HepG2 (cell line): ENCODE results near the gene TBC1D19. TPM values are rescaled to one million over a fixed set of nuclear protein-coding genes. Genes with fewer than 3 reads are reported as not detected.

Experiments
- ATAD3A ChIP-seq: sonication (generic); formaldehyde crosslinking; IDR thresholded peaks from 2 replicates; pipeline ENCODE4 v1.4.0; 2020; ENCODE audit warnings: missing genetic modification reagents
- E2F1 ChIP-seq: sonication (generic); formaldehyde crosslinking; IDR thresholded peaks from 2 replicates; pipeline ENCODE4 v1.5.0; 2020; ENCODE audit warnings: missing genetic modification reagents
- FOXK2 ChIP-seq: fragments of 450-650 bp; IDR thresholded peaks from 2 replicates; pipeline ENCODE4 v1.6.1; 2016
- JUN ChIP-seq: sonication (generic); formaldehyde crosslinking; IDR thresholded peaks from 2 replicates; pipeline ENCODE4 v1.4.0; 2020; ENCODE audit warnings: mild to moderate bottlenecking, missing genetic modification reagents
- KDM1A ChIP-seq: IDR thresholded peaks from 2 replicates; pipeline ENCODE4 v1.6.1; 2016; ENCODE audit warnings: missing compliant biosample characterization
- MAF1 ChIP-seq: sonication (generic); formaldehyde crosslinking; IDR thresholded peaks from 2 replicates; pipeline ENCODE4 v1.5.0; 2020; ENCODE audit warnings: missing genetic modification reagents, borderline replicate concordance
- MTF1 ChIP-seq: sonication (generic); formaldehyde crosslinking; IDR thresholded peaks from 2 replicates; pipeline ENCODE4 v1.5.0; 2020; ENCODE audit warnings: missing genetic modification reagents
- NBN ChIP-seq: fragments of 450-650 bp; conservative IDR thresholded peaks from 2 replicates; pipeline ENCODE4 v1.6.1; 2017
- NCOA2 ChIP-seq: sonication (generic); formaldehyde crosslinking; IDR thresholded peaks from 2 replicates; pipeline ENCODE4 v1.8.0; 2022; ENCODE audit warnings: inconsistent platforms
- REST ChIP-seq, 2 experiments: IDR thresholded peaks; 2 replicates each; pipeline ENCODE4 v1.6.1; 2011 to 2012; ENCODE audit warnings: low read length in 2 of 2, borderline replicate concordance in 1 of 2, low read depth in 1 of 2, mild to moderate bottlenecking in 1 of 2, moderate library complexity in 1 of 2
- SALL1 ChIP-seq: sonication (generic); formaldehyde crosslinking; IDR thresholded peaks from 2 replicates; pipeline ENCODE4 v1.8.0; 2022; ENCODE audit warnings: mild to moderate bottlenecking, missing genetic modification reagents
- TBP ChIP-seq: sonication (generic); formaldehyde crosslinking; IDR thresholded peaks from 2 replicates; pipeline ENCODE4 v1.5.0; 2020; ENCODE audit warnings: missing genetic modification reagents
- THAP9 ChIP-seq: sonication (generic); formaldehyde crosslinking; IDR thresholded peaks from 2 replicates; pipeline ENCODE4; 2020; ENCODE audit warnings: missing genetic modification reagents, mild to moderate bottlenecking, borderline replicate concordance
- TMF1 ChIP-seq: sonication (generic); formaldehyde crosslinking; IDR thresholded peaks from 2 replicates; pipeline ENCODE4 v1.8.1; 2022; ENCODE audit warnings: low read depth, missing genetic modification reagents
- UBTF ChIP-seq: sonication (generic); formaldehyde crosslinking; IDR thresholded peaks from 2 replicates; pipeline ENCODE4 v1.4.0; 2020; ENCODE audit warnings: mild to moderate bottlenecking, missing genetic modification reagents
- ZFP41 ChIP-seq: sonication (generic); formaldehyde crosslinking; IDR thresholded peaks from 2 replicates; pipeline ENCODE4 v1.4.0; 2020; ENCODE audit warnings: mild to moderate bottlenecking, missing genetic modification reagents, borderline replicate concordance
- ZNF354B ChIP-seq: sonication (generic); formaldehyde crosslinking; IDR thresholded peaks from 2 replicates; pipeline ENCODE4 v1.8.0; 2022; ENCODE audit warnings: mild to moderate bottlenecking, missing genetic modification reagents
- ZNF451 ChIP-seq: sonication (generic); formaldehyde crosslinking; IDR thresholded peaks from 2 replicates; pipeline ENCODE4 v1.5.0; 2020; ENCODE audit warnings: mild to moderate bottlenecking, missing genetic modification reagents
- ZNF552 ChIP-seq: sonication (generic); formaldehyde crosslinking; IDR thresholded peaks from 2 replicates; pipeline ENCODE4 v1.9.0; 2022; ENCODE audit warnings: missing genetic modification reagents, mild to moderate bottlenecking, borderline replicate concordance
- ZNF589 ChIP-seq: sonication (generic); formaldehyde crosslinking; conservative IDR thresholded peaks from 2 replicates; pipeline ENCODE4 v1.8.0; 2022; ENCODE audit warnings: mild to moderate bottlenecking, moderate library complexity, missing genetic modification reagents
- polyA plus RNA-seq, 8 experiments: library from polyadenylated mRNA; depleted of rRNA in 3 of 8; stranded (reverse) in 7 of 8; unstranded in 1 of 8; fragments of >200 nt; fragmentation: Illumina TruSeq in 4 of 8; extraction: Trizol in 4 of 8; gene quantifications; 2 replicates each; pipeline versions ENCODE4 v1.2.1 to v1.2.3, GENCODE V29; 2011 to 2016; ENCODE audit warnings: low read depth in 4 of 8, missing spikeins in 1 of 8, mixed read lengths in 1 of 8; ENCODE audit not compliant: insufficient read depth in 1 of 8
- total RNA-seq, 5 experiments: library from RNA; depleted of rRNA; stranded (reverse); fragments of >200 nt; fragmentation: Illumina TruSeq; extraction: Trizol; gene quantifications; 2 replicates each; pipeline ENCODE4 v1.2.3, GENCODE V29; 2016; ENCODE audit warnings: low read depth in 1 of 5

The TBC1D19 gene
- total and polyA plus RNA-seq, 2 of the 13 experiments (the other 11 are each of a cell fraction or from before 2014, with no cell fraction given), result 1.6 to 3.5 TPM

- TF ChIP-seq ZNF451 (CRISPR knock-in tag) (peak; percentile 61; the same call in 1 of the 2 replicates), NBN (no peak), ZNF552 (peak; percentile 62; the same call in 1 of the 2 replicates), E2F1 (CRISPR knock-in tag) (no peak), NCOA2 (CRISPR knock-in tag) (peak; percentile 57), KDM1A (CRISPR knock-in tag) (peak; percentile 54; the same call in 1 of the 2 replicates), ZFP41 (no peak), ZNF354B (CRISPR knock-in tag) (no peak), JUN (CRISPR knock-in tag) (no peak), MAF1 (CRISPR knock-in tag) (0 out of 2 replicates have a peak, but pooled peaks have one; percentile 69), FOXK2 (no peak), SALL1 (CRISPR knock-in tag) (peak; percentile 90), MTF1 (no peak), TMF1 (CRISPR knock-in tag) (no peak), TBP (no peak), UBTF (peak; percentile 94), ZNF589 (CRISPR knock-in tag) (no peak; the same call in 1 of the 2 replicates), ATAD3A (CRISPR knock-in tag) (no peak), REST (IDR thresholded peaks at IDR 0.05; ENCODE audit: borderline replicate concordance in 1 of 2, low read depth in 1 of 2, low read length in 2 of 2) (no peak), THAP9 (CRISPR knock-in tag) (peak; percentile 75; the same call in 1 of the 2 replicates)
Observed at GRCh38 chr4:26583865-26584652, at the start of gene TBC1D19 (continued).
